ENCODE data around the gene ABCA8.

ABCA8 gene

GRCh38 chr17:68886401-68886800 lies 68.8 kb downstream of the ABCA8 start:
- TF ChIP-seq FOXK2 (IDR thresholded peaks at IDR 0.05) (no peak), SUZ12 (IDR thresholded peaks at IDR 0.05) (no peak), FOXA1 (IDR thresholded peaks at IDR 0.05) (no peak), ZNF384 (IDR thresholded peaks at IDR 0.05) (no peak), ELF4 (IDR thresholded peaks at IDR 0.05) (no peak), CTBP1 (IDR thresholded peaks at IDR 0.05; ENCODE audit: borderline replicate concordance) (no peak), L3MBTL2 (conservative IDR thresholded peaks at IDR 0.05) (no peak), HDGF (IDR thresholded peaks at IDR 0.05; ENCODE audit: borderline replicate concordance) (no peak), SP1 (IDR thresholded peaks at IDR 0.05) (no peak), NFRKB (IDR thresholded peaks at IDR 0.05) (no peak), LEF1 (IDR thresholded peaks at IDR 0.05; ENCODE audit: borderline replicate concordance) (no peak), BHLHE40 (IDR thresholded peaks at IDR 0.05; ENCODE audit: borderline replicate concordance) (no peak), TARDBP (IDR thresholded peaks at IDR 0.05) (no peak)
- CTCF ChIA-PET = no interaction called here
- POLR2A ChIA-PET = no interaction called here
- DNase-seq (ENCODE audit: extremely low spot score) = no peak

- ChIA-PET POLR2A (no interaction called here), CTCF (no interaction called here)
- no peak for TF ChIP-seq HDGF (IDR thresholded peaks at IDR 0.05; ENCODE audit: borderline replicate concordance)
- no peak for TF ChIP-seq NFRKB (IDR thresholded peaks at IDR 0.05)
- TF ChIP-seq ZNF384 (IDR thresholded peaks at IDR 0.05) = no peak
- no peak for TF ChIP-seq SP1 (IDR thresholded peaks at IDR 0.05)
- no peak for TF ChIP-seq LEF1 (IDR thresholded peaks at IDR 0.05; ENCODE audit: borderline replicate concordance)
- TF ChIP-seq CTBP1 (IDR thresholded peaks at IDR 0.05; ENCODE audit: borderline replicate concordance) = no peak
- TF ChIP-seq BHLHE40 (IDR thresholded peaks at IDR 0.05; ENCODE audit: borderline replicate concordance) = no peak
- no peak for TF ChIP-seq SUZ12 (IDR thresholded peaks at IDR 0.05)
- TF ChIP-seq L3MBTL2 (conservative IDR thresholded peaks at IDR 0.05) = no peak
- TF ChIP-seq FOXM1 (IDR thresholded peaks at IDR 0.05; ENCODE audit: borderline replicate concordance) = no peak
- TF ChIP-seq TARDBP (IDR thresholded peaks at IDR 0.05) = no peak
- no peak for DNase-seq (ENCODE audit: extremely low spot score)
Measured at GRCh38 chr17:68884888-68885287, 70.3 kb downstream of the ABCA8 start.

DNA sequence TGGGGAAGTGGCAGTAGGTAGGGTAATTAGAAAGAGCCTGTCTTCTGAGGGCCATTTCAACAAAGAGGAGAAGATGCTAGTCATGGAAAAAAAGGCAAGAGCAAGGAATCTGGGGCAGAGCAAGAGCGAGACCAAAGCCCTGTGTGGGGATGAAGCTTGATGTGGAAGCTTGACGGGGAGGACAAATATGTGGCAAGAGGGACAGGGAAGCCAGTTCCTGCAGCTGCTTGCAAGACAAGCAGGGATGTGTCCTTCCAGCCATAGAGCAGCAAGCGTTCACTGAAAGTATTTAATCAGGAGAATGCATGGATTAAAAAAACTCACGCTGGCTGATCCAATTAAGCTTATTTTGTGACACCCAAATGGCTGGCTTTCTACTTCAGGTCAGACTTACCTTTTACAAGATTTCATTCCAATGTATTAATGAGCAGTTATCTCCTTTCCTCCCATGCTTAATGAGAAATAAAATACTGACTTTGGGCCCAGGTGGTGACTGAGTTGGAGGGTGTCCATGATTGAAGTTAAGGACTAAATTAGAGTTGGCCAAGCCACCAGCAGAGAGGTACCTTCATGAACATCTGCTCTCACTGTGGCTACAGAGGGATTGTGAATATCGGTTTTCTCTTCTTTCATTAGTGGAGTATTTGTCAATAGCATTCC lies 76.8 kb downstream of the ABCA8 start:
- ChIA-PET CTCF (no interaction called here), POLR2A (no interaction called here)

GRCh38 chr17:68871447-68871846 lies 83.7 kb downstream of the ABCA8 start:
- CTCF ChIA-PET = no interaction called here
- DNase-seq (ENCODE audit: extremely low spot score) = no peak
- POLR2A ChIA-PET = no interaction called here
- TF ChIP-seq FOXK2 (IDR thresholded peaks at IDR 0.05) (no peak), ELF4 (IDR thresholded peaks at IDR 0.05) (no peak), ZNF384 (IDR thresholded peaks at IDR 0.05) (no peak), BHLHE40 (IDR thresholded peaks at IDR 0.05; ENCODE audit: borderline replicate concordance) (no peak), NFRKB (IDR thresholded peaks at IDR 0.05) (no peak), TARDBP (IDR thresholded peaks at IDR 0.05) (no peak), LEF1 (IDR thresholded peaks at IDR 0.05; ENCODE audit: borderline replicate concordance) (no peak), PKNOX1 (IDR thresholded peaks at IDR 0.05) (no peak), FOXM1 (IDR thresholded peaks at IDR 0.05; ENCODE audit: borderline replicate concordance) (no peak), HDGF (IDR thresholded peaks at IDR 0.05; ENCODE audit: borderline replicate concordance) (no peak), ARNT (IDR thresholded peaks at IDR 0.05) (no peak), L3MBTL2 (conservative IDR thresholded peaks at IDR 0.05) (no peak), CTBP1 (IDR thresholded peaks at IDR 0.05; ENCODE audit: borderline replicate concordance) (no peak), SUZ12 (IDR thresholded peaks at IDR 0.05) (no peak)

More for the DNA sequence above, 76.8 kb downstream of the ABCA8 start:
- DNase-seq (ENCODE audit: extremely low spot score) = no peak
- TF ChIP-seq ARNT (IDR thresholded peaks at IDR 0.05) = no peak
- no peak for TF ChIP-seq SP1 (IDR thresholded peaks at IDR 0.05)
- no peak for TF ChIP-seq FOXK2 (IDR thresholded peaks at IDR 0.05)
- no peak for TF ChIP-seq FOXA1 (IDR thresholded peaks at IDR 0.05)
- no peak for TF ChIP-seq L3MBTL2 (conservative IDR thresholded peaks at IDR 0.05)
- TF ChIP-seq ZNF384 (IDR thresholded peaks at IDR 0.05) = no peak
- TF ChIP-seq NFRKB (IDR thresholded peaks at IDR 0.05) = no peak
- TF ChIP-seq SUZ12 (IDR thresholded peaks at IDR 0.05) = no peak
- TF ChIP-seq TARDBP (IDR thresholded peaks at IDR 0.05) = no peak
- no peak for TF ChIP-seq CTBP1 (IDR thresholded peaks at IDR 0.05; ENCODE audit: borderline replicate concordance)
- TF ChIP-seq HDGF (IDR thresholded peaks at IDR 0.05; ENCODE audit: borderline replicate concordance) = no peak

GRCh38 chr17:68870976-68871375 lies 84.2 kb downstream of the ABCA8 start:
- ChIA-PET CTCF (no interaction called here), POLR2A (no interaction called here)
- TF ChIP-seq CTBP1 (IDR thresholded peaks at IDR 0.05; ENCODE audit: borderline replicate concordance) (no peak), PKNOX1 (IDR thresholded peaks at IDR 0.05) (no peak), FOXK2 (IDR thresholded peaks at IDR 0.05) (no peak), HDGF (IDR thresholded peaks at IDR 0.05; ENCODE audit: borderline replicate concordance) (no peak), ARNT (IDR thresholded peaks at IDR 0.05) (no peak), SUZ12 (IDR thresholded peaks at IDR 0.05) (no peak), NFRKB (IDR thresholded peaks at IDR 0.05) (no peak), L3MBTL2 (conservative IDR thresholded peaks at IDR 0.05) (no peak), ELF4 (IDR thresholded peaks at IDR 0.05) (no peak), SP1 (IDR thresholded peaks at IDR 0.05) (no peak), TARDBP (IDR thresholded peaks at IDR 0.05) (no peak), LEF1 (IDR thresholded peaks at IDR 0.05; ENCODE audit: borderline replicate concordance) (no peak), FOXA1 (IDR thresholded peaks at IDR 0.05) (no peak), FOXM1 (IDR thresholded peaks at IDR 0.05; ENCODE audit: borderline replicate concordance) (no peak), ZNF384 (IDR thresholded peaks at IDR 0.05) (no peak), BHLHE40 (IDR thresholded peaks at IDR 0.05; ENCODE audit: borderline replicate concordance) (no peak)
- no peak for DNase-seq (ENCODE audit: extremely low spot score)

DNA sequence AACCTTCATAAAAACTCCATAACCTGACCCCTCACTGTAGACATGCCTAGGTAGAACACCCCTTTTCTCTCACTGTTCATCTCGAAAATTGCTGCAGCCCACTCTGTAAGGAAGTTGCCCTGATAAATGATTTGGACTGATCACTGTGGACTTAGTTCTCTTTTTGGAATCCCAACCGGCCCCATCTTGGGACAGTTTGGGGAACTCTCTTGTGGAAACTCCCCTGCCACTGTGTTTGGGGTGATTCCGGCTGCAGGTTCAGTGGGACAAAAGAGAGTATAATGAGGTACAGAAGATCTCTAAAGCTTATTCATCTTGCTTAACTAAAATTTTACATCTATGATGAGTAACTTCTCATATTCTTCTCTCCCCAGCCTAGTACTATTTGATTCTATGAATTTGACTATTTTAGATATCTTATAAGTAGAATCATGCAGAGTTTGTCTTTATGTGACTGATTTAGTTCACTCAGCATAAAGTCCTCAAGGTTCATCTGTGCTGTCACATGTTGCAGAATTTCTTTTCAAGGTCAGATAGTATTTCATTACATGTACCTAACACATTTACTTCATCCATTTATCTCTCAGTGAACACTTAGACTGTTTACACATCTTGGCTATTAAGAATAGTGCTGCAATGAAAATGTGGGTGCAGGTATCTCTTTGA lies 84.9 kb downstream of the ABCA8 start:
- no peak for DNase-seq (ENCODE audit: extremely low spot score)
- TF ChIP-seq ELF4 (IDR thresholded peaks at IDR 0.05) (no peak), FOXK2 (IDR thresholded peaks at IDR 0.05) (no peak), FOXA1 (IDR thresholded peaks at IDR 0.05) (no peak), NFRKB (IDR thresholded peaks at IDR 0.05) (no peak), BHLHE40 (IDR thresholded peaks at IDR 0.05; ENCODE audit: borderline replicate concordance) (no peak), L3MBTL2 (conservative IDR thresholded peaks at IDR 0.05) (no peak), ZNF384 (IDR thresholded peaks at IDR 0.05) (no peak), CTBP1 (IDR thresholded peaks at IDR 0.05; ENCODE audit: borderline replicate concordance) (no peak), FOXM1 (IDR thresholded peaks at IDR 0.05; ENCODE audit: borderline replicate concordance) (no peak), PKNOX1 (IDR thresholded peaks at IDR 0.05) (no peak)
- ChIA-PET CTCF (no interaction called here), POLR2A (no interaction called here)

Measured in HEK293T (cell line).